GM12878 (cell line): ENCODE results near the gene PDE6G. TPM values are rescaled to one million over a fixed set of nuclear protein-coding genes. Genes with fewer than 3 reads are reported as not detected.
"Not testable (repeated sequence)": the region's sequence is repeated elsewhere in the genome, so short reads cannot be mapped to it uniquely, and the experiment has no call there.

Source experiments
- ATAC-seq: fragments of 200-7000 bp; cut with Tn5 transposase; 3 replicates; pipeline ENCODE4 v1.9.1; 2020; ENCODE audit warnings: mild to moderate bottlenecking, moderate library complexity
- BruUV-seq: library from RNA; stranded (reverse); fragments of 400-500 nt; replicated peaks from 2 replicates; lab custom pipeline; 2021; lab: Mats Ljungman, UMichigan
- CTCF ChIA-PET: fragments of 300-600 bp; sonication (Branson Sonifier 250); formaldehyde crosslinking; extraction: SDS; loops from one replicate; lab custom pipeline; 2021; ENCODE audit warnings: inconsistent platforms; lab: Yijun Ruan, JAX
- POLR2A ChIA-PET: fragments of 350-600 bp; formaldehyde crosslinking; extraction: SDS; loops from one replicate; lab custom pipeline; 2021; ENCODE audit warnings: inconsistent platforms; lab: Charles Lee
- RAD21 ChIA-PET: fragments of 300-600 bp; sonication (Branson Sonifier 250); formaldehyde crosslinking; loops from one replicate; lab custom pipeline; 2023; ENCODE audit warnings: antibody characterized with exemption; ENCODE audit not compliant: unreplicated experiment; lab: Charles Lee
- SMC1A ChIA-PET: fragments of 300-600 bp; sonication (Branson Sonifier 250); formaldehyde crosslinking; loops from one replicate; lab custom pipeline; 2023; ENCODE audit not compliant: unreplicated experiment, uncharacterized antibody; lab: Charles Lee
- DNase-seq: peaks from one replicate; pipeline ENCODE4 v3.0.0-alpha.2; 2011; ENCODE audit warnings: low read depth, low spot score
- FAIRE-seq: peaks from 3 replicates; lab custom pipeline; 2011; peaks lifted over from hg19 to GRCh38; lab: Jason Lieb, UNC
- H2AFZ ChIP-seq: 2 replicates; pipeline ENCODE4 v1.6.0; 2011; ENCODE audit warnings: low read depth, low read length, control low read depth; ENCODE audit not compliant: control insufficient read depth
- H3K27ac ChIP-seq: 2 replicates; pipeline ENCODE4 v1.5.1; 2011; ENCODE audit warnings: control low read depth; ENCODE audit not compliant: control insufficient read depth, insufficient read depth
- H3K27me3 ChIP-seq, 2 experiments: replicated peaks in 1 of 2; 2 replicates each; pipeline versions ENCODE4 v1.6.0 to v1.6.1; 2011; ENCODE audit warnings: low read length in 1 of 2; ENCODE audit not compliant: control insufficient read depth in 2 of 2, insufficient read depth in 2 of 2
- H3K36me3 ChIP-seq, 2 experiments: 2 replicates each; pipeline ENCODE4 v1.5.1; 2011; ENCODE audit warnings: low read length in 1 of 2; ENCODE audit not compliant: control insufficient read depth in 2 of 2, insufficient read depth in 2 of 2
- H3K4me1 ChIP-seq: 2 replicates; pipeline ENCODE4 v1.6.1; 2011; ENCODE audit warnings: mild to moderate bottlenecking, low read length, moderate library complexity, mixed read lengths; ENCODE audit not compliant: control insufficient read depth, insufficient read depth
- H3K4me2 ChIP-seq: 2 replicates; pipeline ENCODE4 v1.6.0; 2011; ENCODE audit warnings: control low read depth; ENCODE audit not compliant: control insufficient read depth, insufficient read depth
- H3K4me3 ChIP-seq: fragments of 200-600 bp; sonication (generic); 2 replicates; pipeline ENCODE4 v1.5.1; 2016
- H3K79me2 ChIP-seq: 2 replicates; pipeline ENCODE4 v1.6.0; 2011; ENCODE audit warnings: low read length; ENCODE audit not compliant: control insufficient read depth, insufficient read depth
- H3K9ac ChIP-seq: 2 replicates; pipeline ENCODE4 v1.8.0; 2011; ENCODE audit warnings: low read length, control low read depth, mixed read lengths; ENCODE audit not compliant: control insufficient read depth, insufficient read depth
- H3K9me3 ChIP-seq: replicated peaks from 3 replicates; pipeline ENCODE4 v1.5.1; 2011; ENCODE audit warnings: mild to moderate bottlenecking, low read length; ENCODE audit not compliant: control insufficient read depth, insufficient read depth
- H4K20me1 ChIP-seq: 2 replicates; pipeline ENCODE4 v1.6.0; 2011; ENCODE audit not compliant: control insufficient read depth, insufficient read depth
- RAD21 ChIP-seq: IDR thresholded peaks from 2 replicates; pipeline ENCODE4 v1.6.1; 2011; ENCODE audit warnings: mild to moderate bottlenecking, low read depth, low read length, moderate library complexity; ENCODE audit not compliant: insufficient read depth
- WGBS: methylation state at CpG from one replicate; pipeline ENCODE4 v1.1.6; 2016; ENCODE audit warnings: low lambda C conversion rate; ENCODE audit not compliant: insufficient replicate concordance, insufficient coverage; ENCODE audit errors: missing lambda C conversion rate; 5-methylcytosine and 5-hydroxymethylcytosine counted together
- in situ Hi-C: fragments of 300-500 bp; cut with MboI; formaldehyde crosslinking; loops from 9 replicates; pipeline ENCODE4 v1.14.3; 2018; ENCODE audit warnings: mixed read lengths
- intact Hi-C: fragments of 100-400 bp; cut with micrococcal nuclease; formaldehyde crosslinking; loops from one replicate; pipeline ENCODE4 v1.14.2; 2022; ENCODE audit not compliant: unreplicated experiment
- polyA plus RNA-seq, 11 experiments: library from polyadenylated mRNA; depleted of rRNA in 4 of 11; unstranded in 6 of 11; stranded (reverse) in 5 of 11; fragments of >200 nt; fragmentation: Nextera tagmentation in 4 of 11; fragmentation: Illumina TruSeq in 1 of 11; extraction: Ambion mirVana in 4 of 11; extraction: Trizol in 1 of 11; gene quantifications; 1 replicate in 1 of 11; 2 replicates in 10 of 11; pipeline versions ENCODE4 v1.2.1 to v1.2.3, GENCODE V29; 2011 to 2016; ENCODE audit warnings: inconsistent platforms in 2 of 11, missing spikeins in 2 of 11, low read depth in 1 of 11
- total RNA-seq, 4 experiments: library from RNA; depleted of rRNA in 3 of 4; stranded (reverse); fragments of >200 nt in 3 of 4; fragmentation: Illumina TruSeq in 1 of 4; extraction: Trizol in 1 of 4; gene quantifications; 2 replicates each; pipeline versions ENCODE4 v1.2.1 to v1.2.3, GENCODE V29; 2013 to 2021
- TF ChIP-seq, protein P1 (sequence below), 3 experiments: IDR thresholded peaks in 2 of 3; conservative IDR thresholded peaks in 1 of 3; 2 replicates each; pipeline ENCODE4 v1.5.1; 2011; ENCODE audit warnings: low read depth in 3 of 3, low read length in 3 of 3, mild to moderate bottlenecking in 3 of 3, control low read depth in 2 of 3, moderate library complexity in 2 of 3, inconsistent platforms in 1 of 3, mixed read lengths in 1 of 3; ENCODE audit not compliant: control insufficient read depth in 2 of 3, insufficient read depth in 1 of 3; ENCODE audit errors: extremely low read depth in 1 of 3

Gene PDE6G
- total and polyA plus RNA-seq, 10 of the 15 experiments (the other 5 are each of a cell fraction or from before 2014, with no cell fraction given): 0.55 to 12.1 (median 4.3) TPM

DNA sequence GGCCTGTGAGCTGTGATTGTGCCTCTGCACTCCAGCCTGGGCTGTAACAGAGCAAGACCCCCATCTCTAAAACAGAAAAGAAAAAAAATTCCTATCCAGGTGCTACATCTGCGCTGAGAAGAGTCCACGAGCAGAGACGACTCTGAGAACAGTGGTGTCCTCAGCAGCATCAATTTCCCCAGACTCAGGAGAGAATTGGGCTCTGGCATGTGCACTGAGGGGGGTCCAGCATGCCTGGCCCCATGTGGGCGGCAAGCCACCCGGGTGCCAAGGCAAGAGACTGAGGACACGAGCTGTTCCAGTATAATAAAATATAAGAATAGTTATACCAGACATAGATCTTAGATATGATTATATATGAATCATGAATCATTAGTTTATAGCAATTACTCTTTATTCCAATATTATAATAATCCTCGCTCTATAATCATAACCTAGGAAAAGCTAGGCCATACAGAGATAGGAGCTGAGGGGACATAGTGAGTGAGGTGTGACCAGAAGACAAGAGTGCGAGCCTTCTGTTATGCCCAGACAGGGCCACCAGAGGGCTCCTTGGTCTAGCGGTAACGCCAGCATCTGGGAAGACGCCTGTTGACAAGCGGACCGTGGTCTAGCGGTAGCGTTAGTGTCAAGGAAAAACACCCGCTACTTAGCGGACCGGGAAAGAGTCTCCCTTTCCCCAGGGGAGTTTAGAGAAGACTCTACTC lies 19.3 kb upstream of the PDE6G start:
- ATAC-seq (peak; percentile 42; the same call in 1 of the 3 replicates), FAIRE-seq (peak; percentile 88)
- H3K4me3 ChIP-seq, H2AFZ ChIP-seq, H3K9ac ChIP-seq, in situ Hi-C loops, H3K4me2 ChIP-seq, H3K79me2 ChIP-seq, BruUV-seq, H3K4me1 ChIP-seq, H3K27ac ChIP-seq, DNase-seq, H3K9me3 ChIP-seq, H3K27me3 ChIP-seq, H4K20me1 ChIP-seq, POLR2A ChIA-PET, intact Hi-C loops: not testable (repeated sequence)
- TF ChIP-seq, protein P1, sequence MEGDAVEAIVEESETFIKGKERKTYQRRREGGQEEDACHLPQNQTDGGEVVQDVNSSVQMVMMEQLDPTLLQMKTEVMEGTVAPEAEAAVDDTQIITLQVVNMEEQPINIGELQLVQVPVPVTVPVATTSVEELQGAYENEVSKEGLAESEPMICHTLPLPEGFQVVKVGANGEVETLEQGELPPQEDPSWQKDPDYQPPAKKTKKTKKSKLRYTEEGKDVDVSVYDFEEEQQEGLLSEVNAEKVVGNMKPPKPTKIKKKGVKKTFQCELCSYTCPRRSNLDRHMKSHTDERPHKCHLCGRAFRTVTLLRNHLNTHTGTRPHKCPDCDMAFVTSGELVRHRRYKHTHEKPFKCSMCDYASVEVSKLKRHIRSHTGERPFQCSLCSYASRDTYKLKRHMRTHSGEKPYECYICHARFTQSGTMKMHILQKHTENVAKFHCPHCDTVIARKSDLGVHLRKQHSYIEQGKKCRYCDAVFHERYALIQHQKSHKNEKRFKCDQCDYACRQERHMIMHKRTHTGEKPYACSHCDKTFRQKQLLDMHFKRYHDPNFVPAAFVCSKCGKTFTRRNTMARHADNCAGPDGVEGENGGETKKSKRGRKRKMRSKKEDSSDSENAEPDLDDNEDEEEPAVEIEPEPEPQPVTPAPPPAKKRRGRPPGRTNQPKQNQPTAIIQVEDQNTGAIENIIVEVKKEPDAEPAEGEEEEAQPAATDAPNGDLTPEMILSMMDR (IDR thresholded peaks at IDR 0.05 in 2 of 3, conservative IDR thresholded peaks at IDR 0.05 in 1 of 3; ENCODE audit: control insufficient read depth in 2 of 3, extremely low read depth in 1 of 3, insufficient read depth in 1 of 3, low read depth in 3 of 3, low read length in 3 of 3): peak; percentile 27 to 44 (median 27); a peak in 4 of 6 replicates
- TF ChIP-seq RAD21: 0 out of 2 replicates have a peak, but pooled peaks have one; percentile 5
- H3K36me3 ChIP-seq: peaks cover 7 to 22% of the 10 kb centered on the region in 2 experiments
- RAD21 ChIA-PET: interaction anchor here (1.4 kb wide), 1 partner anchor 28 kb away, joined by 3 read pairs; the partner anchor contains the start of gene MRPL12
- CTCF ChIA-PET: interaction anchor here (0.6 to 2.2 kb wide), 5 partner anchors 8 to 76 kb away, joined by 3 to 6 read pairs (median 5); partner anchors contain the start of genes ARL16, HGS and MRPL12
- 31% methylated on average over 16 of the region's 18 CpGs for WGBS
- SMC1A ChIA-PET: interaction anchor here (0.8 kb wide), 1 partner anchor 29 kb away, joined by 3 read pairs; no protein-coding TSS in a partner anchor
